ENCODE measurements around the gene PARD6B.

The PARD6B gene

DNA sequence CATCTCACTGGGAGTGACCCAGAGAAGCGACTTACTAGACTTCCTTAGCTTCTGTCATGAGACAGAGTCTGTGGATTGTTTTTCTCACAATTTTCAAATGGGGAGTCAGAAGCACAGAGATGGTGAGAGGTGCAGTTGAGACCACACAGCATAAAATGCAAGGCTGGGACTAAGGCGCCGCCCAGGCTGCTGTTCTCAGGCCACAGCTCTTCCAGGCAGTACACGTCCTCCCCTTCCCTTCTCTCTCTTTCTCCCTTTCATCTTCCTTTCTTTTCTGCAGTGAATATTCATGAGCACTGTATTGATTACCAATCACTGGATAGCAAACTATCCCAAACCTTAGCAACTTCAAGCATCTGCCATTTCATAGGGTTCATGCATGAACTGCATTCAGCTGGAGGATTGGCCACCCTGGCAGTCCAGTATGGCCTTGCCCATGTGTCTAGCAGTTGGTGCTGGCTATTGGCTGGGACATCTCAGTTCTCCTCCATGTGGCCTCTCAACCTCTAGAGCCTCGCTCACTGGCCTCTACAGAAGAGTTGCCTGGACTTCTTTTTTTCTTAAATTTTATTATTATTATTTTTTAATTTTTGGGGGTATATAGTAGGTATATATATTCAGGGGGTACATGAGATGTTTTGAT lies 74.9 kb downstream of the PARD6B start:
- Histone ChIP-seq H3K9ac (peak overlapping the region in 7 of 11 experiments; percentile 14 to 69 (median 57); a peak in 9 of 22 replicates), H3K9me3 (replicated peaks in 1 of 11) (peaks cover 17 to 35% (median 31%) of the 10 kb centered on the region in 11 experiments; a peak in 21 of 22 replicates), H3K4me3 (peak overlapping the region in 2 of 10 experiments; percentile 17 to 20; a peak in 1 of 20 replicates), H3K27ac (peak overlapping the region in 9 of 11 experiments; percentile 29 to 80 (median 74); a peak in 16 of 22 replicates), H3K4me1 (peaks cover 30 to 68% (median 49%) of the 10 kb centered on the region in 10 experiments), H3K4me2 (peak overlapping the region; percentile 40 to 85 (median 78); a peak in 20 of 22 replicates), H3K36me3 (peaks cover 0 to 39% (median 17%) of the 10 kb centered on the region in 11 experiments; a peak in 15 of 22 replicates), H4K20me1 (peaks cover 0 to 10% (median 0%) of the 10 kb centered on the region in 11 experiments; a peak in 1 of 22 replicates), H3K27me3 (no peaks in the 10 kb centered on the region)
- no peak; a peak in 1 of 22 replicates for TF ChIP-seq Cebpa-rat (IDR thresholded peaks at IDR 0.05)

Measured in BLaER1 treated with 17β-estradiol and CSF1 and Interleukin-3, amounts not matched to agents 10 nM and 100 nM (cell line).